22Rv1 (cell line): ENCODE measurements around the gene IPP.

Experiments
- ZFX ChIP-seq: fragments of 450-650 bp; IDR thresholded peaks from 2 replicates; pipeline ENCODE4 v1.6.1; 2017; ENCODE audit warnings: antibody characterized with exemption, borderline replicate concordance
- TF ChIP-seq, protein P1 (sequence below): fragments of 450-650 bp; IDR thresholded peaks from 2 replicates; pipeline ENCODE4 v1.5.1; 2017; ENCODE audit warnings: mild to moderate bottlenecking

DNA sequence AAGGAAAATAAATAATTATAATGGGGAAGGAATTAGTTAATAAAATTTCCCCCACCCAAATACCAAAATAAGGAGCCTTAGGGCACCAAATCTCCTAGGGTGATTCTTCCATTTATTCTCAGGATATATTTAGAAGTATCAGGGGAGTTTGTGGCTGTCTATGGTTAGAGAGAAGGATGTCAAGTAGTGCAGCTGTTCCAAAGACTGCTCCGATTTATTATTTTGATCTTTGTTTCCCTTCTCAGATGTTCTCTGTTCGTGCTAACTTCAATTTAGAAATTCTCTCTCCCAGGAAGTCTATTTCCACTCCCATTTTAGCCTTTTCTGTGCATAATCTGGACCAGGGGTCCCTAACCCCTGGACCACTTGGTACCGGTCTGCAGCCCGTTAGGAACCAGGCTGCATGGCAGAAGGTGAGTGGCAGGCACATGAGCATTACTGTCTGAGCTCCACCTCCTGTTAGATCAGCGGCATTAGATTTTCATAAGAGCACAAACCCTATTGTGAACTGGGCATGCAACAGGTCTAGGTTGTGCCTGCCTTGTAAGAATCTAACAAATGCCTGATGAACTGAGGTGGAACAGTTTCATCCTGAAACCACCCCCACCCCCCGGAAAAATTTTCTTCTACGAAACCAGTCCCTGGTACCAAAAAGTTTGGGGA lies 43.6 kb upstream of the IPP start:
- TF ChIP-seq, protein P1, sequence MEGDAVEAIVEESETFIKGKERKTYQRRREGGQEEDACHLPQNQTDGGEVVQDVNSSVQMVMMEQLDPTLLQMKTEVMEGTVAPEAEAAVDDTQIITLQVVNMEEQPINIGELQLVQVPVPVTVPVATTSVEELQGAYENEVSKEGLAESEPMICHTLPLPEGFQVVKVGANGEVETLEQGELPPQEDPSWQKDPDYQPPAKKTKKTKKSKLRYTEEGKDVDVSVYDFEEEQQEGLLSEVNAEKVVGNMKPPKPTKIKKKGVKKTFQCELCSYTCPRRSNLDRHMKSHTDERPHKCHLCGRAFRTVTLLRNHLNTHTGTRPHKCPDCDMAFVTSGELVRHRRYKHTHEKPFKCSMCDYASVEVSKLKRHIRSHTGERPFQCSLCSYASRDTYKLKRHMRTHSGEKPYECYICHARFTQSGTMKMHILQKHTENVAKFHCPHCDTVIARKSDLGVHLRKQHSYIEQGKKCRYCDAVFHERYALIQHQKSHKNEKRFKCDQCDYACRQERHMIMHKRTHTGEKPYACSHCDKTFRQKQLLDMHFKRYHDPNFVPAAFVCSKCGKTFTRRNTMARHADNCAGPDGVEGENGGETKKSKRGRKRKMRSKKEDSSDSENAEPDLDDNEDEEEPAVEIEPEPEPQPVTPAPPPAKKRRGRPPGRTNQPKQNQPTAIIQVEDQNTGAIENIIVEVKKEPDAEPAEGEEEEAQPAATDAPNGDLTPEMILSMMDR = no peak
- no peak for TF ChIP-seq ZFX
